ENCODE data around the gene KCTD1.

- TF ChIP-seq CTCF (IDR thresholded peaks at IDR 0.05; ENCODE audit: insufficient read depth, low read depth, low read length) (no peak), EZH2 (IDR thresholded peaks at IDR 0.05; ENCODE audit: insufficient read depth, low read length) (no peak)
These were observed 12.7 kb downstream of the KCTD1 start for GRCh38 chr18:26535630-26536029.

Measured in astrocyte (in vitro differentiated cells and primary cell).